Posterior cingulate gyrus (tissue), 11 donors: ENCODE data around the gene NHLRC4.

Source experiments
- DNase-seq, 10 donors: peaks; one replicate each; pipeline versions ENCODE4 v3.0.0 to v3.0.0-alpha.2; 2020 to 2021; ENCODE audit warnings: mixed read lengths in 3 of 10
- intact Hi-C: fragments of 100-400 bp; cut with DNase I; formaldehyde crosslinking; loops from one replicate; pipeline ENCODE4 v1.15.1; 2023

Gene NHLRC4

DNA sequence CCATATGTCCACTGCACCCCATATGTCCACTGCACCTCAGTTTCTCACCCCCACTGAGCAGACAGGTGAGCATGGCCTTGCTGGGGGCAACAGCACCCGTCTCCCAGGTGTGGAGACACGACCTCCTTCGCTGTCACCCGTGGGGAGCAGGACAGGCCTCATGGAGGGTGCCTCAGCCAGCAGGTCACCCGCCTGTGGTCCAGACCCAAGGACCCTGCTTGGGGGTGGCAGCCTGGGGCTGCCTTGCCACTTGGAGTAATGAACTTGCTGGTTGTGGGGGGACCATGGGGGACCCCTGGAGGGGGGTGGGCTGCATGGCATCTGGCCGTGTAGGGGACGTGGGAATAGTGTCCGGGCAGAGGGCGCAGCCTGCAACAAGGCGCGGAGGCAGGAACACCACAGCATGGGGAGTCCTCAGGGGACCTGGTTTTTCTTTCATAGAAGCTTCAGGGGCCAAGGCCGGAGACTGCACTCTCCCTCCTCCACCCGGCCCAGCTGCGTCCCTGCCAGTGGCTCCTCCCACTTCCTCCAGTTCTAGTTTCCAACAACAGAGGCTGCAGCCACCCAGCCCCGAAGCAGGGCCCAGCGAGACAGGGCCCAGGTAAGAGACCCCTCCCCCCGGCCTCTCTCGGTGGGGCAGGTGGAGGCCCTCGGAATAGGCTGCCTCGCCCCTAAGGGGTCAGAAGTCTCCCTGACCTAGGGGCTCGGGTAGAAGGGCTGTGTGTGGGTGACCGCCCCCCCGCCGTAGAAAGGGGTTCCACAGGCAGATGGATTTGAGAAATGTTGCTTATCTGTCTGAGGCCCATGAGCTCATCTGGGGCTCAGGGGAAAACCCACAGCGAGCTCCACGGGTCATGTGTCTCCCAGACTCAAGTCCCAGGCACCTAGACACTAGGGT is at the start of gene NHLRC4:
TSS of gene NHLRC4 (plus strand) at position 531 of the 898 bp plus-strand sequence. CDS start 1,043 bp downstream, outside the sequence.
- intact Hi-C loops = no loop called here
- DNase-seq = peak in 2 of 10 donors; percentile 37 to 92

DNA sequence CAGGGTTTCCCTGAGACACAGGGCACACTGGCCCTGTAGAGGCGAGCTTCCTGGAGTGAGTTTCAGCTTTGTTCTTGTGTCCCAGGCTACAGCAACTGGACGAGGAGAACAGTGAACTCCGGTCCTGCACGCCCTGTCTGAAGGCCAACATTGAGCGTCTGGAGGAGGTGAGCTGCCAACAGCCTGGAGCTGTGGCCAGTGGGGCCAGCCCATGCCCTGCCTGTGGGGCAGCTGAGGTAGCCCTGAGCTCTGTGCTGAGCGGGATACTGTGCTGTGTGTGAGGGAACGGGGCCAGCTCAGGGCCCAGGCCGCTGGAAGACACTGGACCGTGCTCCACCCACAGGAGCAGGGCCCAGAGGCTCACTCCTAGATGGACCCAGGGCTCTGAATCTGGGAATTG is 47.9 kb upstream of the NHLRC4 start:
- no peak for DNase-seq
- intact Hi-C loops = no loop called here

DNA sequence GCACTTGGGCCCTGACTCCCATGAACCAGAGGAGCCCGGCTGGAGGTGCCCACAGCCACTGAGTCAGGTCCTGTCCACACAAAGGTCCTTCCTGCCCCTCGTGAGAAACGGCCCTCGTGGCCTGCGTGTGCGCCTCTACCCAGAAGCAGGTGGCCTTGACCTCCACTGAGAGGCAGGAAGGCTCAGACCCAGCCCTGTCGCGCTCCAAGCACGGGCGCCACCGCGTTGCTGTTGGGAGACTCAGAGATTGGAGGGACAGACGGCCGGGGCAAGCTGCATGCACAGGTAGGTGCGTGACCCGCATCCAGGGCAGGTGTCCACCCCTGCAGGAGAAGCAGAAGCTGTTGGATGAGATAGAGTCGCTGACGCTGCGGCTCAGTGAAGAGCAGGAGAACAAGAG is 47.4 kb upstream of the NHLRC4 start:
- intact Hi-C loops = no loop called here
- DNase-seq = no peak

DNA sequence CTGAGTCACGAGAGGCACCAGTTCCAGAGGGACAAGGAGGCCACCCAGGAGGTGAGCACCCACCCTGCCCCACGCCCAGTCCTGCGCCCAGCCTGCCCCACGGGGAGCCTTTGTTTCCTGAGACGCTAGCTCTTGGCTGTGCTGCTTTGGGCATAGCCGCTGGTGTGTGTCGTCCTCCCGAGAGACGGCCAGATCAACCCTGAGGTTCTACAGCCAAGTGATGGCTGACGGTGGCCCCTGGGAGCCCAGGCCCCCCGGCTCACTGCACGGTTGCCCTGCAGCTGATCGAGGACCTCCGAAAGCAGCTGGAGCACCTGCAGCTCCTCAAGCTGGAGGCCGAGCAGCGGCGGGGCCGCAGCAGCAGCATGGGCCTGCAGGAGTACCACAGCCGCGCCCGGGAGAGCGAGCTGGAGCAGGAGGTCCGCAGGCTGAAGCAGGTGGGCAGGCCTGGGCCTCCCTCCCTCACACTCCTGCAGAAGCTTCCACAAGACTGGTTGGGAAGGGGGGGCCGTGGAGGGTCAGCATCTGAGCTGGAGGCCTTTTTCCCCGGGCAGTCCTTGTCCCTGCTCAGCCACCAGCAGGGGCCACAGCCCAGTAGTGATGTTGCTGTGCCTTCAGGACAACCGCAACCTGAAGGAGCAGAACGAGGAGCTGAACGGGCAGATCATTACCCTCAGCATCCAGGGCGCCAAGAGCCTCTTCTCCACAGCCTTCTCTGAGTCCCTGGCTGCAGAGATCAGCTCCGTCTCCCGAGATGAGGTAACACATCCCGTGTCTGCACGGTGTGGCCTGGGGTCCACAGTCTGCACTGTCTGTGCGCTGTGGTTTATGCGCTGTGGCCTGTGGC is 46.7 kb upstream of the NHLRC4 start:
- no peak for DNase-seq
- intact Hi-C loops = loop anchor here (10.0 kb wide), 1 partner anchor 65 kb away; no protein-coding TSS in a partner anchor

DNA sequence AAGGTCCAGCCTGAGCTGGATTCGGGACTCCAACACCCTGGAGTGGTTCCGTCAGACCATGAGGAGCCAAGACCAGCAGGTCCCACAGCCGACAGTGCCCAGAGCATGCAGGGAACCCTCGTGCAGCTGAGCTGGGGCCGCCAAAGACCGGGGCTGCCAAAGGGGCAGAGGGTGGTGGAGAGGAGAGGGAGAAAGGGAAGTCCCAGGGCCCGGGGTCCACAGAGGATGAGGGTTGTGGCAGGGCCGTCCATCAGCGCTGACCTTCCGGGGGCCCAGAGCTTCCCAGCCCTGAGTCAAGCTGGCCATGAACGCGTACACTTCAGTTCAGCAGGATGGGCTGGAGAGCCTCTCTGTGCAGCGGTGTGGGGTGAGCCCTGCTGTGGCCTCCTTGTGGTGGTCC is 46.0 kb upstream of the NHLRC4 start:
- no peak for DNase-seq
- intact Hi-C loops = loop anchor here (10.0 kb wide), 1 partner anchor 64 kb away; no protein-coding TSS in a partner anchor

GRCh38 chr16:521381-522210 is 45.2 kb upstream of the NHLRC4 start:
- intact Hi-C loops = loop anchor here (10.0 kb wide), 1 partner anchor 63 kb away; no protein-coding TSS in a partner anchor
- no peak for DNase-seq

DNA sequence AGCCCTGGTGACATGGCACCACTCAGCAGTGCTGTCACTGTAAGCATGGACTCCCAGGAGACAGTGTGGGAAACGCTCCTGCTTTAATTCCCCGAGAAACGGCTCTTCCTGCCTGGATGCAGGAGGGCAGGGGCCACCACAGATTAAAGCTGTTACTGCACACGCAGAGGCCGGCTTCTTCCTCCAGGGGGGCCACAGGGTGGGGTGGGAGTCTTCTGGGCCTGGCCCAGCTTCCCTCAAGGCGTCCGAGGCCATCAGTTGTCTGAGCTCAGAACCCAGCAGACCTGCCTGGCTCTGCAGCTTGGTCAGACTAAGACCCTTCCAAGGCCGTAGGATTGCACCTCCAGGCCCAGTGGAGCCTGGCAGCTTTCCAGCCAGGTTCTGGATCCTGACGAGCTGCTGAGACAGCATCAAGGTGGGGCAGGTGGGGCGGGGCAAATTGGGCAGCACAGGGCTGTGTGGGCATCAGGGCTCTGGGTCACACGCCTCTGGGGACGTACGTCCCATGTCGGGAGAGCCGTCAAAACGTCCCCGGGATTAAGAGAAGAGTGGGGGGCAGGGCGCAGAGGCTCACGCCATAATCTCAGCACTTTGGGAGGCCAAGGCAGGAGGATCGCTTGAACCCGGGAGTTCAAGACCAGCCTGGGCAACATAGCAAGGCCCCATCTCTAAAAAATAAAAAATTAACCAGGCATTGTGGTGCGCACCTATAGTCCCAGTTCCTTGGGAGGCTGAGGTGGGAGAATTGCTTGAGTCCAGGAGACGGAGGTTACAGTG is 44.3 kb upstream of the NHLRC4 start:
- intact Hi-C loops = loop anchor here (10.0 kb wide), 1 partner anchor 62 kb away; no protein-coding TSS in a partner anchor
- no peak for DNase-seq

- intact Hi-C loops = loop anchor here (10.0 kb wide), 1 partner anchor 62 kb away; no protein-coding TSS in a partner anchor
- DNase-seq = no peak
These were observed 43.6 kb upstream of the NHLRC4 start for GRCh38 chr16:523097-523741.

DNA sequence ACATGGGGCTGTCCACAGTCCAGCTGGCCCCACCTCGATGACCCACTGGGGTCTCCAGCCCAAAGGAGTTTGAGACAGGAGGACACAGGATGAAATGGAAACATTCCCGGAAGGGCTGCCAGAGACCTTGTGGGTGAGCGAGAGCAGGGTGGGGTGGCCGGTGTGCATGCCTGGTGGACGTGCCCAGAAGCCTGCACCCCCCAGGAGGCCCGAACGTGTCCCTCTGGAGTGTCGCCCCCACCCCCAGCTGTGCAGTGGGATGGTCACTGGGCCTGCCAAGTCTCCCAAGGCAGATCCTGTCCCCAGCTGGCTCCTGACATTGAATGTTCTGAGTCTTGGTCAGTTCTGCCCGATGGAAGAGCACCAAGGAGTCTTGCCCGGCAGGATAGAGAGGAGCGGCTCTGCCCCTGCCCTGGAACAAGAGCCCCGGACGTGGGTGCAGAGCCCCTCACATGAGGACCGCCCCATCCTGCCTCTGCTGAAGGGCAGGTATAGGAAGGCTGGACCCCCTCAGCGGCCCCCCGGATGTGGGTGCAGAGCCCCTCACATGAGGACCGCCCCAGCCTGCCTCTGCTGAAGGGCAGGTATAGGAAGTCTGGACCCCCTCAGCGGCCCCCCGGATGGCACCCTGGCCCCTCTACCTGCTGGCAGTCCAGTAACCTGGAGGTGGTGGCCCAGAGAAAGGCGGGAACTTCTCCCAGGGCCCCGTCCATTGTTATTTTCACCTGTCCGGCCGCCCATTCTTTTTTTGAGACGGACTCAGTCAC is 42.3 kb upstream of the NHLRC4 start:
- intact Hi-C loops = loop anchor here (10.0 kb wide), 1 partner anchor 60 kb away; no protein-coding TSS in a partner anchor
- no peak for DNase-seq

DNA sequence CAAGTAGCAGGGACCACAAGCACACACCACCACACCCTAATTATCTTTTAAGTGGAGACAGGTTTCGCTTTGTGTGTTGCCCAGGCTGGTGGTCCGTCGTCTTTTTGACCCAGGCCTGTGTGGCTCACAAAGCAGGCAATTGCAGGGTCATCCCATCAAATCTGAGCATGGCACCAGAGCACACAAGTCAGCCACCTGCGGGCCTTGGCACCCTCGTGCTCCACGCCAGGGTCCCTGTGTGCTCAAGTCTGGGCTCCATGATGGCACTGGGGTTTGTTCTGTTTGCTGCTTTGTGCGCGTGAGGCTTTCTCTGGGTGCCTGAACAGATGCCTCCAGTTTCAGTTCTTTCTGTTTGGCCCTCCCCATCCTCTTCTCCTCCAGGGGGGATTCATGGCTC is 41.7 kb upstream of the NHLRC4 start:
- DNase-seq = no peak
- intact Hi-C loops = loop anchor here (10.0 kb wide), 1 partner anchor 60 kb away; no protein-coding TSS in a partner anchor

DNA sequence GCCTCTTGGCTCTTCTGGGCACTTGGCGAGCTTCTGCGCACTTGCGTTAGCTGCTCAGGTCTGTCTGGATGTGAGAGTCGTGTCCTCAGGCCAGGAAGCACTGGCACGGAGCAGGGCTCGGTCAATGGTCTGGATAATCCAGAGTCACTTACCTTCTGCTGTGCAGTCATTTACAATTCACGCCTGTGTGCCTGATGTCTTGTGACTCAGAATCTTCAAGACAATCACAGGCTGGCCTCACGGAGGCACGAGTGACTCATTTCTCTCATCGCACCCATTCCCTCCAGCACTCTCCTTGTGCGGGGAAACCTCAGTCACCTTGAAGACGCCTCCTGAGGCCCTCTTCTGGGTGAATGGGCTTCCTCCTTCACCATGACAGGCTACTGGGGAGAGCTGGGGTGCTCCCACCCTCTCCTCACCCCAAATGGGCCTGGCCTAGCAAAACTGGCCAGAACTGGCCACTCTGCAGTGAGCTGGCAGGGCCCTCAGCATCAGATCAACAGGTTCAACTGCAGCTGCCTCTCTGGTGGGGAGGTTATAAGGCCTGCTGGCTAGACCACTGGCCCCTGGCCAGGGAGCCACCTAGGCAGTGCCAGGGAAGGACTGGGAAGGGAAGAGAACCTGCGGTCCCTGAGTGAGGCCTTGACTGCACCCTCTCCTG is 41.2 kb upstream of the NHLRC4 start:
- DNase-seq = peak in 3 of 10 donors; percentile 16 to 56 (median 37)
- intact Hi-C loops = loop anchor here (10.0 kb wide), 1 partner anchor 59 kb away; no protein-coding TSS in a partner anchor

DNA sequence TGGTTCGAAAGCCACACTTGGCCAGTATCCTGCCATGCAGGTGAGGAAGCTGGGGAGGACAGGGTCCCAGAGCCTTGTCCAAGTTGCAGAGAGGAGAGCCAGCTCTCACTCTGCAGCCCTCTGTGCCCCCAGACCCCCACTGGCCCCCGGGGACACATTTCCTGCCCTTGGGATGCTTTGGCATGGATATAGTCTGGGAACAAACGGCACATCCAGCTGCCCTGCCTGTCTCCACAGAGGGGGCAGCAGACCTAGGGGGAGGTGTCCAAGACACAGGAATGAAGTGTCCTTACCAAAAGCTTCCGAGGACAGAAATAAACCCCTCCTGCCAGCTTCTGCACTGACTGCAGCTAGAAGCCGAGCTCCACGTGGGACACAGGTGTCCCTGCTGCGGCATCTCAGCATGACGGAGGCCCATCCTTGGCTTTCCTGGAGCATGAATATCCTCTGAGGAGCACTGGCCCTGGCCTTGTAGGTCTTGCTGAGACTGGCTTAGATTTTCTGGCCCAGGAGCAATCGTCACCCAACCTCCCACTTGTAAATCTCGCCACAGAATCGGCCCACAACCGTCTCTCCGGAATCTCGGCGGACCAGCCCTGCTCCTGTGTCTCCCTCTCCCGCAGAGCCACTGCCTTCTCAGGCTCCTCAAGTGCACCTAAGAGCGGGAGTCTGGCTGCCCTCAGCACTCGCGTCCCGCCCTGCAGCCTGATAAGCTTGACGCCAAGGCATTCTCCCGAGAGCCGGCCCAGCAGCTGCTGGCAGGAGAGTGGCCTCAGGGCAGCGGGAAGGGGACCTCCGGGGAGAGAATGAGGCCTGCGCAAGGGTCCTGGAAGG is 40.4 kb upstream of the NHLRC4 start:
- intact Hi-C loops = loop anchor here (10.0 kb wide), 1 partner anchor 58 kb away; no protein-coding TSS in a partner anchor
- peak in 1 of 10 donors; percentile 19 for DNase-seq

DNA sequence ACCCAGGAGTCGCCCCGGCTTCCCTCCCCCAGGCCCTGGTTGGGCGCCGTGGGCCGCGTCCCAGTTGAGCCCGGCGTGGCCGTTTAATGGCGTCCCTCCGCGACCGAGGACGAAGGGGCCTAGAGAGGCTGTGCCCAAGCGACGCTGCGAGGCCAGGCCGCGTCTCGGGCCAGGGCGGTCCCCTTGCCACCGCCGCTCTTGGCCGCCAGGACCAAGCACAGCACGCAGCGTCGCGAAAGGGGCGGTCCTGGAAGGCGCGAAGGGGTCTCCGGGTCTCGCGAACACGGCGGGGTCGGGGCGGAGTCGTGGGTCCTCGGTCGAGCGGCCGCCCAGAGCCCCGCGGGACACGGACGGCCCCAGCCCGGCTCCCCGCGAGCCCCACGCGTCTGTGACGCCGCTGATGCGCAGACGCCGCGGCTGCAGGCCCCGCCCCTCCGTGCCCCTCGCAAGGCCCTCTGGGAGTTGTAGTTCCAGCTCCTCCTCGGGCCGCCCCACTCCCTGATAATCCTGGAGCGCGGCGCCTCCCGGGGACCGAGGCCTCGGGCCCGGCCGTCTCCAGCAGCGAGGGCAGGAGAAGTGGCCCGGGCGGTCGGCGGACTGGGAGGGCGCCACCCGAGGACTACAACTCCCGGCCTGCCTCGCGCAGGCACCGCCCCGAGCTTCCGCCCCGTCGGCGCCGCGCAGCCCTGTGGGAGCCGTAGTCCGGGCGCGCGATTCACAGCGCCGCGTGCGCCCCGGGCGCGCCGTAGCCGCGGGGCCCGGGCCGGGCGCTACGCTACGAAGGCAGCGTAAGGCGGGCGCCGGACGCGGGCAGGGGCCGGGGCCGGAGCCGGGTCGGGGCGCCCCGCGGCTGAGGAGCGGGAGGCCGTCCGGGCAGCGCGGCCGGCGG is 39.5 kb upstream of the NHLRC4 start, which contains the start of gene CAPN15:
TSS of gene CAPN15 (plus strand) at position 698 of the 889 bp plus-strand sequence. CDS start 19,127 bp downstream, outside the sequence.
- intact Hi-C loops = loop anchor here (10.0 kb wide), 1 partner anchor 58 kb away; no protein-coding TSS in a partner anchor
- DNase-seq = peak; percentile 68 to 98 (median 82)

DNA sequence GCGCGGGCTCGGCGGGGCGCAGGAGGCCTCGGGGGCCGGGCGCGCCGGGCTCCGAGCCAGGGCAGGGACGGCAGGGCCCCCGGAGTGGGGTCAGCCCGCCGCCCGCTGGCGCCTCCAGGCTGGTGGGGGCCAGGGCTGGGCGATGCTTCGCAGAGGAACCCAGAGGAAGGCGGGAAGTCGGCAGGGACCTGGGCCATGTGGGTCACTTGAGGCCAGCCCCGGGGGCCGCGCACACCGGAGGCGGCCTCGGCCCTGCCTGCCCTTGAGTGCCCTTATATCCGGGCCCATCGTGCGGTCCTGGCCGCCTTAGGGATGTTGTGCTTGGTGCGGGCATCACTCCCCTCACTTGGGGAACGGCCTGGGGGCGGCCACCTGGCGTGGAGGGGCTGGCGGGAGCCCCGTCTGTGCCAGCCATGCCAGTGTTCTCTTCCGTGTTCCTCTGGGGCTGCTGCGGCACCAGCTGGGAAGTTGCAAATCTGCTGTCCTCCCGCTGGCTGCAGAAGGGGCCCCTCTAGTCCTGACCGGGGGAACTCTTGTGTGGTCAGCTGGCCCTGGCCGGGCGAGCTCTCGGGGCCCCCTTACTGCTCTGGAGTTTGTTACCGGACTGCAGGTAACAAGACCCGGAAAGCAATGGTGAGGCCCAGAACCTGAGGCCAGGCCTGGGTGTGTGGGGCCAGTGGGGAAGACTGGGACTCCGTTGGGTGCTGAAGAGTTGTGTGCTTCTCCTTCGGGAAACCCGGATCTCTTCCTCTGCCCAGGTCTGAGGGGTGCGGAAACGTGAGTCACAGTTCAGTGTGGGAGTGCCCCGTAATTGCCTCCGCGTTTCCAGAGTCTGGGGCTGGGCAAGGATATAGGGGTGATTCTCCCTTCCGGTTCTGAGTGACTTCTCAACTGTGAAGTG is 38.4 kb upstream of the NHLRC4 start:
- DNase-seq = no peak
- intact Hi-C loops = loop anchor here (10.0 kb wide), 1 partner anchor 56 kb away; no protein-coding TSS in a partner anchor
